Measurements from ENCODE around the gene P2RX6. TPM values are rescaled to one million over a fixed set of nuclear protein-coding genes. Genes with fewer than 3 reads are reported as not detected.

Gene P2RX6
- total and polyA plus RNA-seq, 9 of the 15 experiments (the other 6 are each of a cell fraction or from before 2014, with no cell fraction given): 0.01 to 3.9 (median 1.5) TPM; not detected in 1

GRCh38 chr22:21052715-21053459 is 37.9 kb downstream of the P2RX6 start (continued):
- TF ChIP-seq ZNF766 (CRISPR knock-in tag; conservative IDR thresholded peaks at IDR 0.05) (no peak), DNMT1 (IDR thresholded peaks at IDR 0.05) (no peak), ZEB2 (IDR thresholded peaks at IDR 0.05) (no peak), ZNF445 (CRISPR knock-in tag; IDR thresholded peaks at IDR 0.05; ENCODE audit: low read depth) (no peak), CAMTA2 (CRISPR knock-in tag; conservative IDR thresholded peaks at IDR 0.05) (no peak), ZNF407 (IDR thresholded peaks at IDR 0.05; ENCODE audit: low read depth) (no peak), ZNF77 (CRISPR knock-in tag; IDR thresholded peaks at IDR 0.05) (no peak), NBN (IDR thresholded peaks at IDR 0.05; ENCODE audit: low read depth) (no peak), MECOM (CRISPR knock-in tag; IDR thresholded peaks at IDR 0.05) (no peak), TAF15 (IDR thresholded peaks at IDR 0.05; ENCODE audit: low read depth, low read length) (no peak), MEIS2 (IDR thresholded peaks at IDR 0.05; ENCODE audit: partially characterized antibody) (no peak), ZSCAN29 (IDR thresholded peaks at IDR 0.05) (peak; percentile 43; the same call in 1 of the 2 replicates), ADNP (tag; IDR thresholded peaks at IDR 0.05) (no peak), ZHX1 (conservative IDR thresholded peaks at IDR 0.05; ENCODE audit: low read length) (no peak), SLC30A9 (CRISPR knock-in tag; IDR thresholded peaks at IDR 0.05) (no peak), HMGN3 (IDR thresholded peaks at IDR 0.05; ENCODE audit: borderline replicate concordance, extremely low read depth, insufficient read length, low read depth, low read length) (no peak), ZC3H4 (CRISPR knock-in tag; IDR thresholded peaks at IDR 0.05; ENCODE audit: borderline replicate concordance) (peak; percentile 86), DACH1 (IDR thresholded peaks at IDR 0.05; ENCODE audit: partially characterized antibody) (peak; percentile 63), CCAR2 (IDR thresholded peaks at IDR 0.05; ENCODE audit: low read depth, low read length) (no peak)

Data from K562 (cell line).